ENCODE measurements around the gene CSNK1A1.
A peak's percentile ranks its signal among the peaks of the same experiment; 100 is the strongest.

Gene CSNK1A1

GRCh38 chr5:149475777-149476176 lies 75.5 kb downstream of the CSNK1A1 start:
- TF ChIP-seq ZFX (IDR thresholded peaks at IDR 0.05; ENCODE audit: borderline replicate concordance) (no peak), CTCF (IDR thresholded peaks at IDR 0.05) (no peak)
- H3K27ac ChIP-seq = no peak overlapping the region

- TF ChIP-seq CTCF (IDR thresholded peaks at IDR 0.05) (no peak), ZFX (IDR thresholded peaks at IDR 0.05; ENCODE audit: borderline replicate concordance) (no peak)
- no peak overlapping the region for H3K27ac ChIP-seq
Observed at GRCh38 chr5:149474198-149474597, 77.0 kb downstream of the CSNK1A1 start.

GRCh38 chr5:149473441-149473840 lies 77.8 kb downstream of the CSNK1A1 start:
- H3K27ac ChIP-seq = no peak overlapping the region

GRCh38 chr5:149472399-149472798 lies 78.8 kb downstream of the CSNK1A1 start:
- no peak for TF ChIP-seq ZFX (IDR thresholded peaks at IDR 0.05; ENCODE audit: borderline replicate concordance)
- no peak for TF ChIP-seq CTCF (IDR thresholded peaks at IDR 0.05)
- peak overlapping the region; percentile 55 for H3K27ac ChIP-seq

More at GRCh38 chr5:149473441-149473840, 77.8 kb downstream of the CSNK1A1 start:
- TF ChIP-seq ZFX (IDR thresholded peaks at IDR 0.05; ENCODE audit: borderline replicate concordance) (no peak), CTCF (IDR thresholded peaks at IDR 0.05) (no peak)

GRCh38 chr5:149471406-149472183 lies 79.6 kb downstream of the CSNK1A1 start:
- peak overlapping the region; percentile 55 for H3K27ac ChIP-seq
- TF ChIP-seq ZFX (IDR thresholded peaks at IDR 0.05; ENCODE audit: borderline replicate concordance) (no peak), CTCF (IDR thresholded peaks at IDR 0.05) (no peak)

- TF ChIP-seq ZFX (IDR thresholded peaks at IDR 0.05; ENCODE audit: borderline replicate concordance) (no peak), CTCF (IDR thresholded peaks at IDR 0.05) (no peak)
- H3K27ac ChIP-seq = peak overlapping the region; percentile 55
Observed at GRCh38 chr5:149470942-149471341, 80.3 kb downstream of the CSNK1A1 start.

- H3K27ac ChIP-seq = no peak overlapping the region
- TF ChIP-seq CTCF (IDR thresholded peaks at IDR 0.05) = no peak
- TF ChIP-seq ZFX (IDR thresholded peaks at IDR 0.05; ENCODE audit: borderline replicate concordance) = no peak
Observed at GRCh38 chr5:149466457-149466972, 84.7 kb downstream of the CSNK1A1 start.

Measured in 22Rv1 (cell line).